ENCODE data around the gene ALPG.

Gene ALPG

GRCh38 chr2:232415138-232415690 lies 8.6 kb downstream of the ALPG start:
- no peak for DNase-seq (ENCODE audit: low read depth in 1 of 2, low spot score in 1 of 2)
- no peak for TF ChIP-seq JUND (IDR thresholded peaks at IDR 0.05; ENCODE audit: low read depth)
- in situ Hi-C loops (cut with HindIII; ENCODE audit: low pct_unique_long_range_greater_than_20kb, low sequenced_read_pairs): no loop called here

- in situ Hi-C loops (cut with HindIII; ENCODE audit: low pct_unique_long_range_greater_than_20kb, low sequenced_read_pairs): no loop called here
- no peak for DNase-seq (ENCODE audit: low read depth in 1 of 2, low spot score in 1 of 2)
- no peak for TF ChIP-seq JUND (IDR thresholded peaks at IDR 0.05; ENCODE audit: low read depth)
Measured at GRCh38 chr2:232415736-232416520, 9.3 kb downstream of the ALPG start.

- in situ Hi-C loops (cut with HindIII; ENCODE audit: low pct_unique_long_range_greater_than_20kb, low sequenced_read_pairs): no loop called here
- DNase-seq (ENCODE audit: low read depth in 1 of 2, low spot score in 1 of 2): no peak
- no peak for TF ChIP-seq JUND (IDR thresholded peaks at IDR 0.05; ENCODE audit: low read depth)
Measured at GRCh38 chr2:232416521-232417470, 10.2 kb downstream of the ALPG start.

GRCh38 chr2:232417489-232417888 lies 10.8 kb downstream of the ALPG start:
- in situ Hi-C loops (cut with HindIII; ENCODE audit: low pct_unique_long_range_greater_than_20kb, low sequenced_read_pairs): no loop called here
- TF ChIP-seq JUND (IDR thresholded peaks at IDR 0.05; ENCODE audit: low read depth): no peak
- DNase-seq (ENCODE audit: low read depth in 1 of 2, low spot score in 1 of 2): no peak

GRCh38 chr2:232418056-232418455 lies 11.4 kb downstream of the ALPG start:
- no peak for DNase-seq (ENCODE audit: low read depth in 1 of 2, low spot score in 1 of 2)
- no peak for TF ChIP-seq JUND (IDR thresholded peaks at IDR 0.05; ENCODE audit: low read depth)
- in situ Hi-C loops (cut with HindIII; ENCODE audit: low pct_unique_long_range_greater_than_20kb, low sequenced_read_pairs): no loop called here

GRCh38 chr2:232418466-232419244 lies 12.0 kb downstream of the ALPG start:
- TF ChIP-seq JUND (IDR thresholded peaks at IDR 0.05; ENCODE audit: low read depth): no peak
- no peak for DNase-seq (ENCODE audit: low read depth in 1 of 2, low spot score in 1 of 2)
- in situ Hi-C loops (cut with HindIII; ENCODE audit: low pct_unique_long_range_greater_than_20kb, low sequenced_read_pairs): no loop called here

- TF ChIP-seq JUND (IDR thresholded peaks at IDR 0.05; ENCODE audit: low read depth): no peak
- DNase-seq (ENCODE audit: low read depth in 1 of 2, low spot score in 1 of 2): no peak
- in situ Hi-C loops (cut with HindIII; ENCODE audit: low pct_unique_long_range_greater_than_20kb, low sequenced_read_pairs): no loop called here
Measured at GRCh38 chr2:232419245-232420072, 12.8 kb downstream of the ALPG start.

GRCh38 chr2:232420073-232420454 lies 13.4 kb downstream of the ALPG start:
- no peak for DNase-seq (ENCODE audit: low read depth in 1 of 2, low spot score in 1 of 2)
- in situ Hi-C loops (cut with HindIII; ENCODE audit: low pct_unique_long_range_greater_than_20kb, low sequenced_read_pairs): no loop called here
- TF ChIP-seq JUND (IDR thresholded peaks at IDR 0.05; ENCODE audit: low read depth): no peak

- DNase-seq (ENCODE audit: low read depth in 1 of 2, low spot score in 1 of 2): peak; percentile 73 to 86
- no peak for TF ChIP-seq JUND (IDR thresholded peaks at IDR 0.05; ENCODE audit: low read depth)
- in situ Hi-C loops (cut with HindIII; ENCODE audit: low pct_unique_long_range_greater_than_20kb, low sequenced_read_pairs): no loop called here
Measured at GRCh38 chr2:232420463-232421188, 14.0 kb downstream of the ALPG start.

GRCh38 chr2:232421189-232421785 lies 14.6 kb downstream of the ALPG start:
- DNase-seq (ENCODE audit: low read depth in 1 of 2, low spot score in 1 of 2): peak; percentile 65 to 73
- in situ Hi-C loops (cut with HindIII; ENCODE audit: low pct_unique_long_range_greater_than_20kb, low sequenced_read_pairs): no loop called here
- TF ChIP-seq JUND (IDR thresholded peaks at IDR 0.05; ENCODE audit: low read depth): no peak

Data from T47D (cell line).